ENCODE measurements around the gene GRK5. TPM values are rescaled to one million over a fixed set of nuclear protein-coding genes. Genes with fewer than 3 reads are reported as not detected.

Gene GRK5
- total RNA-seq, 1 donor from 2014 or later = 52.8 TPM

DNA sequence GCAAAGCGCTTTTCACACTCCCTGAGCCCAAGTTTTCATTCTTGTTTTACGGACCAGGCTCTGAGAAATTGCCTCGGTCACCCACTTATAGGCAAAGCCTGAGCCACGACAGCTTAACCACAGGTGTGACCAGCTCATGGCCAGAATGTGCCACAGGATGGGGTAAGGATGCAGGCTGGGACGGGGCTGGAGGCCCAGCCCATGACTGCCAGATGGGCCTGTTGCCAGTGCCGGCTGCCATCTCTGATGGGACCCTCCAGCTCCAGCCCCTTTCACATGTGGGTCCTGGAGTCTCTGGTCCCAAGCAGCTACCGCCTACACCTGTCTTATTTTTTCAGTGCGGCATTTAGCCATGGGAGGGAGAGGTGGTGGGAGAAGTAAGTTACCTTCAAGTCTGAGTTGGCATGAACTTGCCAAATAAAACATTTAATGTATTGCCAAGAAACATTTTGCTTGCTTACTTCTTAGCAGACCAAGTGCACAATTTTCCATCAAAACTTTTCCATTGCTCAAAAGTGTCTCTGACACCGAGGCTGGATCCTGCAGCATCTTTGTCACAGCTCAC lies 142.6 kb downstream of the GRK5 start:
- DNase-seq = no peak
- Histone ChIP-seq H3K36me3 (no peaks in the 10 kb centered on the region), H3K4me3 (no peak overlapping the region), H3K27me3 (ENCODE audit: low read depth) (no peaks in the 10 kb centered on the region), H3K4me1 (peaks cover 86% of the 10 kb centered on the region), H3K27ac (replicated peaks) (peak overlapping the region; percentile 83), H3K9me3 (replicated peaks) (peaks cover 9% of the 10 kb centered on the region)
- TF ChIP-seq, protein P1, sequence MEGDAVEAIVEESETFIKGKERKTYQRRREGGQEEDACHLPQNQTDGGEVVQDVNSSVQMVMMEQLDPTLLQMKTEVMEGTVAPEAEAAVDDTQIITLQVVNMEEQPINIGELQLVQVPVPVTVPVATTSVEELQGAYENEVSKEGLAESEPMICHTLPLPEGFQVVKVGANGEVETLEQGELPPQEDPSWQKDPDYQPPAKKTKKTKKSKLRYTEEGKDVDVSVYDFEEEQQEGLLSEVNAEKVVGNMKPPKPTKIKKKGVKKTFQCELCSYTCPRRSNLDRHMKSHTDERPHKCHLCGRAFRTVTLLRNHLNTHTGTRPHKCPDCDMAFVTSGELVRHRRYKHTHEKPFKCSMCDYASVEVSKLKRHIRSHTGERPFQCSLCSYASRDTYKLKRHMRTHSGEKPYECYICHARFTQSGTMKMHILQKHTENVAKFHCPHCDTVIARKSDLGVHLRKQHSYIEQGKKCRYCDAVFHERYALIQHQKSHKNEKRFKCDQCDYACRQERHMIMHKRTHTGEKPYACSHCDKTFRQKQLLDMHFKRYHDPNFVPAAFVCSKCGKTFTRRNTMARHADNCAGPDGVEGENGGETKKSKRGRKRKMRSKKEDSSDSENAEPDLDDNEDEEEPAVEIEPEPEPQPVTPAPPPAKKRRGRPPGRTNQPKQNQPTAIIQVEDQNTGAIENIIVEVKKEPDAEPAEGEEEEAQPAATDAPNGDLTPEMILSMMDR (IDR thresholded peaks at IDR 0.05; ENCODE audit: borderline replicate concordance) = no peak
- intact Hi-C loops (cut with micrococcal nuclease) = no loop called here

DNA sequence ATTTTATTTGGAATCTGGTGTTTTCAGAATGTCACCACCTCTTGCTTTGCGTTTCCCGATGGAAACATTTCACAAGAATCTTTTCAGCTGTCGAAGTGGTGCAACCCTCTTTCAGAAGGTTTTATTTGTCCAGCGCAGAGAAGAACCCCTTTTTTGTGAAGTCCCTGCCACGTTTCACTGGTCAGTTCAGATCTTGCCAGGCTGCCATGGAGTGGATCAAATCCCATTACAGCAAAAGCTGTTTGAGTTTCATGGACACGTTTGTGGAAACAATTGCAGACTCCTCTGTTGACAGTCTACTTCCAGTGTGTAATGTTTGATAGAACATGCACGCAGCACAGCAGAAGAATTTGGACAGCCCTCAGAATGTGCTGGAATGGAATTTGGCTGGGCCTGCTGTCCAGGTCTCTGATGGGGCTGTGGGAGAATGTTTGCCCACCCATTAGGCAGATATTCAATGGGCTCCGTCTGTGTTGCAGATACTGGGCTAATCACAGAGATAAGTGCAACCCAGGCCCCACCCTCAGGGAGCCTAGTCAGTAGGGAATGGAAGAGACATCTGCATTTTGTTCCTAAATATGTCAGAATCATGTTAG lies 143.2 kb downstream of the GRK5 start:
- Histone ChIP-seq H3K4me1 (peaks cover 81% of the 10 kb centered on the region), H3K36me3 (no peaks in the 10 kb centered on the region), H3K9me3 (replicated peaks) (peaks cover 9% of the 10 kb centered on the region), H3K27me3 (ENCODE audit: low read depth) (no peaks in the 10 kb centered on the region), H3K4me3 (no peak overlapping the region), H3K27ac (replicated peaks) (peak overlapping the region; percentile 83)
- DNase-seq = no peak
- TF ChIP-seq, protein P1 (IDR thresholded peaks at IDR 0.05; ENCODE audit: borderline replicate concordance) = no peak
- intact Hi-C loops (cut with micrococcal nuclease) = no loop called here

GRCh38 chr10:119351189-119351588 lies 143.8 kb downstream of the GRK5 start:
- H3K27ac ChIP-seq (replicated peaks) = peak overlapping the region; percentile 83
- no peaks in the 10 kb centered on the region for H3K27me3 ChIP-seq (ENCODE audit: low read depth)
- H3K36me3 ChIP-seq = peaks cover 4% of the 10 kb centered on the region
- H3K9me3 ChIP-seq (replicated peaks) = peaks cover 15% of the 10 kb centered on the region
- intact Hi-C loops (cut with micrococcal nuclease) = no loop called here
- no peak for DNase-seq
- H3K4me3 ChIP-seq = no peak overlapping the region
- TF ChIP-seq, protein P1 (IDR thresholded peaks at IDR 0.05; ENCODE audit: borderline replicate concordance) = no peak
- peaks cover 76% of the 10 kb centered on the region for H3K4me1 ChIP-seq

DNA sequence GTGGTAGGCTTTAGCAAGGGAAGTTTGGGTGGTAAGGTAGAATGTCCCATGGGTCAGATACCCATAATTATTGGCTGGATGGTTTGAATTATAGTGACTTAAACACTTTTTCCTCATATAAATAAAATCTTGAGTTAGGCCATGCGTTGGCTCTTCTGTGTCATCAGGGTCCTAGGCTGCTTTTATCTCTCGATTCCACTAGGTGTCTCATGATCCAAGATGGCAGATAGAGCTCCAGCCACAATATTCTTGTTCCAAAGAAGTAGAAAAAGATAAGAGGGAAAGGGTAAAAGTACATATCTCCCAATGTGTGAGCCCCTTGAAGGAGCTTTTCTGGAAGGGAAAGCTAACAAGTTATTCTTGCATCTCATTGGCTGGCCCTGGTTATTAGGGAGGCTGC lies 144.7 kb downstream of the GRK5 start:
- peak overlapping the region; percentile 83 for H3K27ac ChIP-seq (replicated peaks)
- H3K27me3 ChIP-seq (ENCODE audit: low read depth) = no peaks in the 10 kb centered on the region
- H3K9me3 ChIP-seq (replicated peaks) = peaks cover 17% of the 10 kb centered on the region
- peaks cover 6% of the 10 kb centered on the region for H3K36me3 ChIP-seq
- no peak for DNase-seq
- peaks cover 76% of the 10 kb centered on the region for H3K4me1 ChIP-seq
- no peak overlapping the region for H3K4me3 ChIP-seq
- TF ChIP-seq, protein P1 (IDR thresholded peaks at IDR 0.05; ENCODE audit: borderline replicate concordance) = no peak
- intact Hi-C loops (cut with micrococcal nuclease) = no loop called here

- DNase-seq = no peak
- peaks cover 17% of the 10 kb centered on the region for H3K9me3 ChIP-seq (replicated peaks)
- H3K4me3 ChIP-seq = no peak overlapping the region
- TF ChIP-seq, protein P1 (IDR thresholded peaks at IDR 0.05; ENCODE audit: borderline replicate concordance) = no peak
- peaks cover 6% of the 10 kb centered on the region for H3K36me3 ChIP-seq
- peaks cover 76% of the 10 kb centered on the region for H3K4me1 ChIP-seq
- no peaks in the 10 kb centered on the region for H3K27me3 ChIP-seq (ENCODE audit: low read depth)
- H3K27ac ChIP-seq (replicated peaks) = peak overlapping the region; percentile 83
- intact Hi-C loops (cut with micrococcal nuclease) = no loop called here
Measured at GRCh38 chr10:119352807-119353206, 145.4 kb downstream of the GRK5 start.

Data from left ventricle myocardium inferior (tissue), 1 donor.